HG03039 (cell line): ENCODE data around the gene POLR1A.

Source experiments
- ATAC-seq: cut with Tn5 transposase; IDR thresholded peaks from one replicate; pipeline ENCODE4 v1.9.1; 2021; ENCODE audit warnings: mild to moderate bottlenecking, moderate library complexity; ENCODE audit not compliant: unreplicated experiment

The POLR1A gene

DNA sequence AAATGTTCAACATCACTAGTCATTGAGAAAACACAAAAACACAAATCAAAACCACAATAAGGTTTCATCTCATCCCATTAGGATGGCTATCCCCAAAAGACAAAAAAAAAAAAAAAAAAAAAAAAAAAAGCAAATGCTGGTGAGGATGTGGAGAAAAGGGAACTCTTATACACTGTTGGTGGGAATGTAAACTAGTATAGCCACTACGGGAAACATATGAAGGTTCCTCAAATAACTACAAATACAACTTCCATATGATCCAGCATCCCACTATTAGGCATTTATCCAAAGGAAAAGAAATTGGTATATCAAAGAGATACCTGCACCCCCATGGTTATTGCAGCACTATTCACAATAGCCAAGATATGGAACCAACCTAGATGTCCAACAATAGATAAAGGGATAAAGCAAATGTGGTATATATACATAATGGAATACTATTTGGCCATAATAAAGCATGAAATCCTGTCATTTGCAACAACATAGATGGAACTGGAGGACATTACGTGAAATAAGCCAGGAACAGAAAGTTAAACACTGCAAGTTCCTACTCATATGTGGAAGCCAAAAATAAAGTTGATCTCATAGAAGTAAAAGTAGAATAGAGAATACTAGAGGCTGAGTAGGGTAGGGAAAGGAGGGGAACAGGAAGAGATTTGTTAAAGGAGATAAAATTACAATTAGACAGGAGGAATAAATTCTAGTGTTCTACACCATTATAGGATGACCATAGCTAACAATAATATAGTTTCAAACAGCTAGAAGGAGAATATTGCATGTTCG is 8.4 kb downstream of the POLR1A start:
- no peak for ATAC-seq

GRCh38 chr2:86094229-86094628 is 11.5 kb downstream of the POLR1A start:
- no peak for ATAC-seq

- no peak for ATAC-seq
These were observed 17.5 kb downstream of the POLR1A start for GRCh38 chr2:86087936-86088850.

DNA sequence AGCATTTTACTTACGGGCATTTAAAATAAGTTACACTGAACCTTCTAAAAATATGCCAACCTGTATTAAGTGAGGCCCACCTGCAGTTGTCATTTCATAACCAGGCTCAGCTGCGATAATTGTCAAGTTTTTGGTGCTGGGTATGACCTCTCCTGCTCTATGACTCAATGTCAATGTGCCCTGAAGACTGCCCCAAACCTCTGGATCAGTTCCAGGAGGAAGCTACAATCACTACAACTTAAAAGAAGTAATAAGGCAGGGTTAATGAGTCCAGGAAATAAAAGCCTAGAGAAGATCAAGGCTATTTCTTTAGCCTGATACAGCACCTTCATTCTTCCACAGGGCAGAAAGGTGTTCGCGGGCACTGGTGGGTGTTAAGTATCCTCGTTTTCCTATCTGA is 22.9 kb downstream of the POLR1A start:
- ATAC-seq = no peak

- no peak for ATAC-seq
These were observed 24.0 kb downstream of the POLR1A start for GRCh38 chr2:86081724-86082123.

GRCh38 chr2:86079981-86080911 is 25.4 kb downstream of the POLR1A start:
- ATAC-seq = peak; percentile 69

GRCh38 chr2:86078774-86079545 is 26.7 kb downstream of the POLR1A start:
- no peak for ATAC-seq

DNA sequence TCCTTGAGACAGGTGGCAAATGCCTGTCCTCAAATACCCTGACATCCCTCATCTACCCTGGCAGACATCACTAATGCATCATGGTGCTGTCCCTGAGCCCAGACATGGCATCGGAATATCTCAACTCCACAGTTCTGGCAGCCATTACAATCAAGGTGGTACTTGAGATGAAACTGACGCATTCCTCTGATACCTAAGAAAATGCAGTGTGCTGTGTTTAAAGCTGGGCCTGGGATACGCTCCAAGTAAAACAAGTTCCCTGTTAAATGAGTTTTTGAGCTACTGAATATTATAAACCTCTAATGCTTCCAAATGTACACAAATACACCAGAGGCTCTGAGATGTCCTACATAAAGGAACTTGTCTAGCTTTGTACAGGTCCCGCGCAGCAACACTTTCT is 29.8 kb downstream of the POLR1A start:
- no peak for ATAC-seq

DNA sequence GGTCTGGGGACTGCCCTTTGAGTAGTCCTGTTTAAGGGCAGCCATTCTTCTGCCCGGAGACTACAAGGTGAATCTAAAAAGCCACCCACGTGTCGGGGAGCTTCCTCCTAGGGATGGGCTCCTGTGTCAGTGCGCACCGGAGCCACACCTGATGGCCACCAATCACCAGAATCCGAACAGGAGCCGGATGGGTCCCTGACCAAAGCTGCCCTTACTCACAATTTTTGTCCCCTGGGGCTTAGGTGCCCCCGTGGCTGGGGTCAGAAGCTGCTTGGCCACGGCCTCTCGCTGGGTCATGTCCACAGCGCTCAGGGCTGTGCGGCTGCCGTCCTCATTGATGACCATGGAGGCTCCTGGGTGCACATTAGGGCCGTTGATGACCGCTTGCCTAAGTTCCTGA is 30.9 kb downstream of the POLR1A start:
- ATAC-seq = no peak

DNA sequence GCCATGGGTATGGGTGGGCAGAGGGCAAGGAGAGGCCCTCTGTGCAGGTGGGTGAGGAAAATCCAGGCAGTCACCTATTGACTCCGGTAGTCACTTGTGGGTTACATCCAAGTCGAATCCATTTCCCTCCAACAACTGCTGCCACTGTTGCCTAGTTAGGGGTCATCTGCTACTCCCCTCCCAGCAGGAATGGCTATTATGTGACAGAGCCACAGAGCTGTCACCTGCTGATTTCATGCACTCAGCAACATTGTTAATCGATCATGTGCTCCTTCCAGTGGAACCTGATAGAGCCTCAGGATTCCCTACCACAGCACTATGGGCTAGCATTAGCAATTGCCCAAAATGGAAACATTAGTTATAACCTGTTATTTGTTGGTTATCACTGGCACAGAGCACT is 31.4 kb downstream of the POLR1A start:
- ATAC-seq = no peak

DNA sequence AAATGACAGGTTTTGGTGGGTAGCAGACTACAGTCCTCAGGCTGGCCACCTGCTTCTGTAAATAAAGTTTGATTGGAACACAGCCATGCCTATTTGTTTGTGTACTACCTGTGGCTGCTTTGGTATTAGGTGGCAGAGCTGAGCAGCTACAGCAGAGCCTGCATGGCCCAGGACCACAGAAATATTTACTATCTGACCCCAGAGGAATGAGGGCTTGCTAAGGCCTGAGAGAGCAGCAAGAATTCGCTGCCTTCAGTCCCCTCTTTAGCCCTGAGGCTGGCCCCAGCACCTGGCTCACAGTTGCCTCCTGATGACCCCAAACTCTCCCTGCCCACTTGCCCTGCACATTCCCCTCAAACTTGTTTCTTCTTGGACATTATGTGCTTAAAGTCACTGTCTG is 32.5 kb downstream of the POLR1A start:
- ATAC-seq = no peak

- ATAC-seq = no peak
These were observed 33.3 kb downstream of the POLR1A start for GRCh38 chr2:86072271-86072858.

- ATAC-seq = no peak
These were observed 34.8 kb downstream of the POLR1A start for GRCh38 chr2:86070868-86071267.

- no peak for ATAC-seq
These were observed 35.8 kb downstream of the POLR1A start for GRCh38 chr2:86069783-86070339.

- ATAC-seq = no peak
These were observed 36.5 kb downstream of the POLR1A start for GRCh38 chr2:86069091-86069685.

DNA sequence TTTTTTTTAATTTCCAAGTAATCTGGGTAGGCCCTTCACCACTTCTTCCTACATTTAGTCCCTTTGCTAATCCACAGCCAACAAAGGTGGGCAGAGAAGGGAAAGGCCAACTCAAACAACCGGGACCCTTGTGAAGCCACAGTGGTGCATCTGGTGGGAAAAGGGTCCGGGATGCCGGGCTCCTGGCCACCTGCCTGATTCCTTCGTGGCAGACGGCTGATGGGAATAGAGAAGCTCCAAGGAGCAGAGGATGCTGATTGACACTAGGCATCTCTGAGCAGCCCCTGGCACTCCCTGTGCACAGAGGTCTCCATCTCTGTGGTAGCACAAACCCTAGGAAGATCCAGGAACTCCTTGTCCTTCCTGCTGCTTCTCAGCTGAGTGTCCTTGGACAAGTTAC is 37.0 kb downstream of the POLR1A start:
- no peak for ATAC-seq

DNA sequence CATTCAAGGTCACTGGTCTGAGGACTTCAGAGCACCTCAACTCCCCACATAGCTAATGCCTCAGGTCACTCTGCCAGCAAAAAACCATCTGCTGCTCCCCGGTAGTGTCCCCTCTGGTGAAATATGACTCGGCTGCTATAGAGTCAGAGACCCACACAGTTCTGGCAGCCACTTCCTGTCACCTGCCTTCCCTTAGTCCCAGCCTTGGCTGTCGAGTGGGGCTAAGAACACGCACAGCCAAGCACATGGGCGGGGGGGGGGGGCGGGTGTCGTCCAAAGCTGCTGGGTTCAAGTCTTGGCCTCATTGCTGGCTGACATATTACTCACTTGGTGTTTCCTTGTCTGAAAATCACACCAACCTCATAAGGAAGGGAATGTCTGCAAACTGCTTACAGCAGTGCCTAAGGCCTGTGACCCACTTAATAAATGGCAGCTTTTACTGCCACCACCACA is 37.5 kb downstream of the POLR1A start:
- no peak for ATAC-seq

DNA sequence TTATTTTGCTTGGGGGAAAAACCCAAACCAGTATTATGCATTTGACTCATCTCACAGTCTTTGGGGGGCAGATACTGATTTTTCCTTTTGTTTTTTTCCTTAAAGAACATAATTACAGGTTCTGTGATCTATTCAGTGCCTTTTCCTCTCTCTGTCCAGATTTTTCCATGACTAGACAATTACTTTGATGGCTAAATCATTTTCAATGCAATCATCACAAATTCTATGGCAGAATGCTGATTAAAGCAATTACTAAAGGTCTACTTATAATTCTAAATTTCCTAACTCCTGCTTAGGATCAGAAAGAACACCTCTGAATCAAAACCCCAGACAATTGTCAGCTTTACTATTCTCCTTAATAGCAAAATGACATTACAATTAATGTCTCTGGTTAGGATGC is 38.8 kb downstream of the POLR1A start:
- no peak for ATAC-seq

DNA sequence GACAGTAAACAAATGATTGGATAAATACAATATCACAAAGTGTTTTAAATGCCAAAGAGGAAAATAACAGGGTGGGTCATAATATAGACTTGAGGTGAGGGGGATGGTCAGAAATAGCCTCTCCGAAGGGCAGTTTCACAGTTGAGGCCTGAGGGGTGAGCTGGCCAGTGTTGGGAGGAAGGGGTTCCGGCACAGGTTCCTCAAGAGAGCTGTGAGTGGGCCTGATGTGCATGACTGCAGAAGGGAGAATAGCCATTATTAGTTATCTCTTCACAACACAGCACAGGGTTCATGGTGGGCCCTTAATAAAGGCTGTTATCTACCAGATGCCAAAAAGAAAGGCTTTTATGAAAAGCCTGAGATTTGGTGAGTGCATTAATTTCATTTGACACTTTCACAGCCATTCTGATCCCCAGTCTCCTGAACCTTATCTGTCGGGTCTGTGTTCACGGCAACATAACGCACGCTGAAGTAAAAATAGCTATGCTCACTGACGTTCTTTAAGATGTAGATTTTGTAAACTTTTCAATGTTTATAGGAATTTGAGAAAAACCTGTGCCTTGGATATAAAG is 39.6 kb downstream of the POLR1A start:
- ATAC-seq = no peak
